Peyer's patch (tissue), 4 donors: Measurements from ENCODE around the gene FBXO9.

ENCODE experiments used
- POLR2A ChIP-seq, 2 donors: fragments of 450-650 bp; IDR thresholded peaks; one replicate each; pipeline ENCODE4 v1.5.1; 2017; ENCODE audit warnings: antibody characterized with exemption in 2 of 2, mild to moderate bottlenecking in 2 of 2, moderate library complexity in 2 of 2
- TF ChIP-seq, protein P1 (sequence below), 6 experiments: fragments of 450-650 bp in 4 of 6; fragments of 200-600 bp in 2 of 6; sonication (generic) in 1 of 6; IDR thresholded peaks; one replicate each; pipeline ENCODE4 v1.5.1; 2017 to 2019; ENCODE audit warnings: antibody characterized with exemption in 6 of 6, mild to moderate bottlenecking in 3 of 6, moderate library complexity in 1 of 6

DNA sequence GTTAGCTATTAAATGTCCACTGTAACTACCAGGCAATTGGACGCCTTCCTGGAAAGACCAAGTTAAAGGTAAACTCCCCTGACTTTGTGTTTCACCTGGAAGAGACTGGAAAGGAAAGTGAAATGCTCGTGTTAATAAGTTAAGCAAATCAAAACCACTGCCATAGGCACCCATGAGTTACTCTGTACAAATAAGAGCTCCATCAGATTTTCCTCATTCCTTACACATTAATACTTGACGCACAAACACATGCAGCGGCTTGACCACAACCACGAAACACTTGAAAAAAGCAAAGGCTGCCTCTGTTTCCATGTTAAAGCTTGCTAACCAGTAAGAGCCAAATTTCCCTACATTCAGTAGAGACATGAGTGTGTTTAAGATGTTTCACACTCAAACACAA, 63.6 kb downstream of the FBXO9 start:
- TF ChIP-seq, protein P1, sequence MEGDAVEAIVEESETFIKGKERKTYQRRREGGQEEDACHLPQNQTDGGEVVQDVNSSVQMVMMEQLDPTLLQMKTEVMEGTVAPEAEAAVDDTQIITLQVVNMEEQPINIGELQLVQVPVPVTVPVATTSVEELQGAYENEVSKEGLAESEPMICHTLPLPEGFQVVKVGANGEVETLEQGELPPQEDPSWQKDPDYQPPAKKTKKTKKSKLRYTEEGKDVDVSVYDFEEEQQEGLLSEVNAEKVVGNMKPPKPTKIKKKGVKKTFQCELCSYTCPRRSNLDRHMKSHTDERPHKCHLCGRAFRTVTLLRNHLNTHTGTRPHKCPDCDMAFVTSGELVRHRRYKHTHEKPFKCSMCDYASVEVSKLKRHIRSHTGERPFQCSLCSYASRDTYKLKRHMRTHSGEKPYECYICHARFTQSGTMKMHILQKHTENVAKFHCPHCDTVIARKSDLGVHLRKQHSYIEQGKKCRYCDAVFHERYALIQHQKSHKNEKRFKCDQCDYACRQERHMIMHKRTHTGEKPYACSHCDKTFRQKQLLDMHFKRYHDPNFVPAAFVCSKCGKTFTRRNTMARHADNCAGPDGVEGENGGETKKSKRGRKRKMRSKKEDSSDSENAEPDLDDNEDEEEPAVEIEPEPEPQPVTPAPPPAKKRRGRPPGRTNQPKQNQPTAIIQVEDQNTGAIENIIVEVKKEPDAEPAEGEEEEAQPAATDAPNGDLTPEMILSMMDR (IDR thresholded peaks at IDR 0.05): no peak
- TF ChIP-seq POLR2A (IDR thresholded peaks at IDR 0.05): no peak
